H9 (cell line): ENCODE results near the gene FNDC3B. TPM values are rescaled to one million over a fixed set of nuclear protein-coding genes. Genes with fewer than 3 reads are reported as not detected.
A peak's percentile ranks its signal among the peaks of the same experiment; 100 is the strongest.

Experiments used
- DNase-seq: peaks from one replicate; pipeline ENCODE4 v3.0.0-alpha.2; 2017
- H2AFZ ChIP-seq: one replicate; pipeline ENCODE4 v1.6.1; 2013; ENCODE audit warnings: mild to moderate bottlenecking, low read length, control low read depth, moderate library complexity
- H2AK5ac ChIP-seq: 2 replicates; pipeline ENCODE4 v1.6.1; 2013; ENCODE audit warnings: low read length, control low read depth, mixed read lengths; ENCODE audit not compliant: insufficient read length
- H2BK120ac ChIP-seq: one replicate; pipeline ENCODE4 v1.6.1; 2013; ENCODE audit warnings: low read depth, mild to moderate bottlenecking, low read length, control low read depth, inconsistent platforms; ENCODE audit not compliant: poor library complexity, severe bottlenecking
- H2BK12ac ChIP-seq: 2 replicates; pipeline ENCODE4 v1.6.1; 2013; ENCODE audit warnings: low read length, control low read depth, mixed read lengths, low read depth; ENCODE audit not compliant: insufficient read length
- H2BK15ac ChIP-seq: 2 replicates; pipeline ENCODE4 v1.6.1; 2013; ENCODE audit warnings: low read depth, low read length, control low read depth
- H2BK20ac ChIP-seq: one replicate; pipeline ENCODE4 v1.6.1; 2013; ENCODE audit warnings: low read depth, mild to moderate bottlenecking, low read length, control low read depth, inconsistent platforms; ENCODE audit not compliant: poor library complexity, severe bottlenecking
- H2BK5ac ChIP-seq: 2 replicates; pipeline ENCODE4 v1.6.1; 2013; ENCODE audit warnings: low read length, control low read depth, mixed read lengths; ENCODE audit not compliant: insufficient read length
- H3K14ac ChIP-seq: 2 replicates; pipeline ENCODE4 v1.6.1; 2013; ENCODE audit warnings: low read length, control low read depth; ENCODE audit not compliant: insufficient read depth
- H3K18ac ChIP-seq: 2 replicates; pipeline ENCODE4 v1.6.1; 2013; ENCODE audit warnings: low read depth, mild to moderate bottlenecking, mixed read lengths, low read length, control low read depth; ENCODE audit not compliant: insufficient read length
- H3K23ac ChIP-seq: 2 replicates; pipeline ENCODE4 v1.6.1; 2013; ENCODE audit warnings: low read length, control low read depth, mixed read lengths, low read depth; ENCODE audit not compliant: insufficient read length
- H3K23me2 ChIP-seq: 2 replicates; pipeline ENCODE4 v1.6.1; 2013; ENCODE audit warnings: low read depth, mild to moderate bottlenecking, mixed read lengths, low read length, control low read depth; ENCODE audit not compliant: insufficient read length, poor library complexity, severe bottlenecking
- H3K27ac ChIP-seq: 2 replicates; pipeline ENCODE4 v1.5.1; 2013; ENCODE audit warnings: low read length, control low read depth, mixed read lengths, low read depth; ENCODE audit not compliant: insufficient read length
- H3K27me3 ChIP-seq: 2 replicates; pipeline ENCODE4 v1.6.1; 2013; ENCODE audit warnings: low read length, control low read depth, inconsistent platforms; ENCODE audit not compliant: insufficient read depth
- H3K4ac ChIP-seq: 2 replicates; pipeline ENCODE4 v1.6.1; 2013; ENCODE audit warnings: low read depth, mild to moderate bottlenecking, control low read depth, inconsistent platforms, low read length, moderate library complexity
- H3K4me1 ChIP-seq: 2 replicates; pipeline ENCODE4 v1.6.1; 2013; ENCODE audit warnings: low read length, control low read depth, inconsistent platforms; ENCODE audit not compliant: insufficient read depth
- H3K4me2 ChIP-seq: 2 replicates; pipeline ENCODE4 v1.6.1; 2013; ENCODE audit warnings: low read length, control low read depth, mixed read lengths; ENCODE audit not compliant: insufficient read length, insufficient read depth
- H3K56ac ChIP-seq: 2 replicates; pipeline ENCODE4 v1.6.1; 2013; ENCODE audit warnings: low read depth, mild to moderate bottlenecking, mixed read lengths, low read length, control low read depth; ENCODE audit not compliant: insufficient read length
- H3K79me1 ChIP-seq: 2 replicates; pipeline ENCODE4 v1.6.1; 2013; ENCODE audit warnings: low read depth, mild to moderate bottlenecking, moderate library complexity, low read length, control low read depth, inconsistent platforms; ENCODE audit not compliant: insufficient read depth, poor library complexity, severe bottlenecking
- H3K79me2 ChIP-seq: 2 replicates; pipeline ENCODE4 v1.6.1; 2013; ENCODE audit warnings: low read length, control low read depth, inconsistent platforms; ENCODE audit not compliant: insufficient read depth
- H3K9ac ChIP-seq: 2 replicates; pipeline ENCODE4 v1.6.1; 2013; ENCODE audit warnings: low read length, control low read depth, mixed read lengths; ENCODE audit not compliant: insufficient read length; ENCODE audit errors: extremely low read depth
- H3K9me3 ChIP-seq: one replicate; pipeline ENCODE4 v1.6.1; 2013; ENCODE audit warnings: low read depth, low read length, inconsistent platforms; ENCODE audit not compliant: control insufficient read depth
- H3T11ph ChIP-seq: one replicate; pipeline ENCODE4 v1.6.1; 2013; ENCODE audit warnings: mild to moderate bottlenecking, low read length, control low read depth, inconsistent platforms
- H4K20me1 ChIP-seq: one replicate; pipeline ENCODE4 v1.6.1; 2013; ENCODE audit not compliant: control insufficient read depth, insufficient read length, insufficient read depth
- H4K5ac ChIP-seq: 2 replicates; pipeline ENCODE4 v1.6.1; 2013; ENCODE audit warnings: low read depth, mild to moderate bottlenecking, mixed read lengths, low read length, control low read depth; ENCODE audit not compliant: insufficient read length
- H4K8ac ChIP-seq: replicated peaks from 2 replicates; pipeline ENCODE4 v1.6.1; 2013; ENCODE audit warnings: low read length, control low read depth, mixed read lengths, low read depth; ENCODE audit not compliant: insufficient read length
- H4K91ac ChIP-seq: 2 replicates; pipeline ENCODE4 v1.6.1; 2013; ENCODE audit warnings: low read depth, mild to moderate bottlenecking, moderate library complexity, mixed read lengths, low read length, control low read depth; ENCODE audit not compliant: insufficient read length
- H3K27ac Mint-ChIP-seq, 3 experiments: 2 replicates in 2 of 3; 3 replicates in 1 of 3; pipeline ENCODE4 v1.8.0; 2020 to 2021; ENCODE audit warnings: mixed read lengths in 3 of 3, mild to moderate bottlenecking in 1 of 3, moderate library complexity in 1 of 3
- H3K27me3 Mint-ChIP-seq: 2 replicates; pipeline ENCODE4 v1.8.0; 2021; ENCODE audit warnings: low read depth, mild to moderate bottlenecking, moderate library complexity, mixed read lengths
- H3K36me3 Mint-ChIP-seq, 3 experiments: 2 replicates in 2 of 3; 3 replicates in 1 of 3; pipeline ENCODE4 v1.8.0; 2020 to 2021; ENCODE audit warnings: low read depth in 3 of 3, mixed read lengths in 3 of 3; ENCODE audit not compliant: insufficient read depth in 1 of 3
- H3K4me1 Mint-ChIP-seq, 2 experiments: 2 replicates each; pipeline ENCODE4 v1.8.0; 2020; ENCODE audit warnings: mixed read lengths in 2 of 2
- H3K4me3 Mint-ChIP-seq, 2 experiments: 2 replicates in 1 of 2; 3 replicates in 1 of 2; pipeline ENCODE4 v1.8.0; 2020 to 2021; ENCODE audit warnings: mild to moderate bottlenecking in 2 of 2, mixed read lengths in 2 of 2, moderate library complexity in 1 of 2
- H3K9me3 Mint-ChIP-seq, 2 experiments: 2 replicates in 1 of 2; 3 replicates in 1 of 2; pipeline ENCODE4 v1.8.0; 2020; ENCODE audit warnings: mild to moderate bottlenecking in 2 of 2, mixed read lengths in 2 of 2, moderate library complexity in 1 of 2
- CTCF ChIP-seq: fragments of 200-600 bp; sonication (generic); conservative IDR thresholded peaks from 3 replicates; pipeline ENCODE4 v1.8.0; 2021; ENCODE audit warnings: antibody characterized with exemption, mild to moderate bottlenecking
- WGBS: extraction: QIAGEN DNeasy Blood & Tissue Kit; methylation state at CpG from one replicate; pipeline ENCODE4 v1.1.7; 2013; ENCODE audit warnings: missing lambda C conversion rate, low lambda C conversion rate, mixed read lengths; ENCODE audit not compliant: insufficient read length; ENCODE audit errors: extremely low coverage; 5-methylcytosine and 5-hydroxymethylcytosine counted together
- total RNA-seq: library from RNA; stranded (reverse); gene quantifications from 2 replicates; pipeline ENCODE4 v1.2.1, GENCODE V29; 2021

FNDC3B gene
- total RNA-seq, 1 experiment from 2014 or later = 43.8 TPM

GRCh38 chr3:172309059-172309458 lies 269.7 kb downstream of the FNDC3B start:
- no peak overlapping the region for H3K4me2 ChIP-seq
- H2BK120ac ChIP-seq = no peak overlapping the region
- no peak overlapping the region for H3K27ac ChIP-seq
- no peak overlapping the region for H2AFZ ChIP-seq
- no peaks in the 10 kb centered on the region for H3K79me1 ChIP-seq
- no peak overlapping the region for H2BK15ac ChIP-seq
- H3K27ac Mint-ChIP-seq = peak overlapping the region in 1 of 3 experiments; percentile 73; a peak in 3 of 7 replicates
- H3K4me3 Mint-ChIP-seq = no peak overlapping the region
- H3K4me1 Mint-ChIP-seq = peaks cover 12 to 21% of the 10 kb centered on the region in 2 experiments
- H3K36me3 Mint-ChIP-seq = peaks cover 19 to 52% (median 49%) of the 10 kb centered on the region in 3 experiments
- H3K56ac ChIP-seq = no peak overlapping the region
- no peak overlapping the region for H3K14ac ChIP-seq
- WGBS = no CpG with 5 or more reads among the region's 3 CpGs
- DNase-seq = no peak
- no peaks in the 10 kb centered on the region for H3K23me2 ChIP-seq
- no peak overlapping the region for H4K91ac ChIP-seq
- H4K20me1 ChIP-seq = no peaks in the 10 kb centered on the region
- H4K8ac ChIP-seq = no peak overlapping the region
- H3T11ph ChIP-seq = no peak overlapping the region
- no peaks in the 10 kb centered on the region for H3K9me3 ChIP-seq
- no peak overlapping the region for H2BK5ac ChIP-seq
- no peak overlapping the region for H3K9ac ChIP-seq
- no peak overlapping the region for H3K18ac ChIP-seq
- no peaks in the 10 kb centered on the region for H3K79me2 ChIP-seq
- H3K23ac ChIP-seq = no peak overlapping the region
- no peak overlapping the region for H2AK5ac ChIP-seq
- TF ChIP-seq CTCF = no peak
- H2BK12ac ChIP-seq = no peak overlapping the region
- no peak overlapping the region for H2BK20ac ChIP-seq
- no peaks in the 10 kb centered on the region for H3K27me3 ChIP-seq
- no peaks in the 10 kb centered on the region for H3K9me3 Mint-ChIP-seq
- H3K4me1 ChIP-seq = no peaks in the 10 kb centered on the region
- no peaks in the 10 kb centered on the region for H3K27me3 Mint-ChIP-seq
- H4K5ac ChIP-seq = no peak overlapping the region
- H3K4ac ChIP-seq = no peak overlapping the region
